ENCODE results near the gene CD226. TPM values are rescaled to one million over a fixed set of nuclear protein-coding genes. Genes with fewer than 3 reads are reported as not detected.
"Not testable (repeated sequence)": the region's sequence is repeated elsewhere in the genome, so short reads cannot be mapped to it uniquely, and the experiment has no call there.

The CD226 gene
- 1.4 TPM for total RNA-seq
- long read RNA-seq, result 0 reads

DNA sequence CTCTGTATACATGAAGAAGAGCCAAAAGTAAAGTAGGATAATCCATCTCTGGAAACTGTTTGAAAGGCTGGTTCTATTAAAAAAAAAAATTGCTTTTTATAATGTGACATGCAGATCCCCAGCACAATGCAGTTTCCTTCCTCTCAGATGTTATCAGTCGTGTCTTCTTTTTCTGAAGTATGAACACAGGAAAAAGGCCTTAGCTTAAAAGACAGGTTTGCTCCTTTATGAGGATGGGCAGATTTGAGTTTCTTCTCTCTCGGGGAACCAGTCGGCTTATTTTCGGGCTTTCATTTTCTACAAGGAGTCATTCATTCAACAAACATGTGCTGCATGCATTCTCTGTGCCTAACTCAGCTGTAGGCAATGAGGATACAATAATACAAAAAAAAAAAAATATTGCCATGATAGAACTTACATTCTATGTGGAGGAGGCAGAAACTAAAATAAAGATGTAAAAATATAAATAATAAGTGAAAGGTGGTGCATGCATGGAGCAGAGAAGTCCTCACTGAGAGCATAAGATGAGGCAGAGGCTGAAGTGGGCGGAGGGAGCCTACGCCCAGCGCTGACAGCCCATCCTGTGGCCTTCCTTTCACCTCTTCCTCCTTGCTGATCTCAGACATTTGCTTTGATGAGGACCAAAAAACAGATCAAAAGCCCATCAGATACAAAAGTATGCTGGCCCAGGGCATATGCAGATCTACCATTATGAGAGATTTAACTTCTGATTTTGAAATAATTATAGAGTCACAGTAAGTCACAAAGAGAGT lies at the start of gene CD226:
CD226 (minus strand) TSS at position 513 of the 773 bp plus-strand sequence; CDS start at position 46, 467 bp downstream.
- no peak for DNase-seq (ENCODE audit: low spot score)

DNA sequence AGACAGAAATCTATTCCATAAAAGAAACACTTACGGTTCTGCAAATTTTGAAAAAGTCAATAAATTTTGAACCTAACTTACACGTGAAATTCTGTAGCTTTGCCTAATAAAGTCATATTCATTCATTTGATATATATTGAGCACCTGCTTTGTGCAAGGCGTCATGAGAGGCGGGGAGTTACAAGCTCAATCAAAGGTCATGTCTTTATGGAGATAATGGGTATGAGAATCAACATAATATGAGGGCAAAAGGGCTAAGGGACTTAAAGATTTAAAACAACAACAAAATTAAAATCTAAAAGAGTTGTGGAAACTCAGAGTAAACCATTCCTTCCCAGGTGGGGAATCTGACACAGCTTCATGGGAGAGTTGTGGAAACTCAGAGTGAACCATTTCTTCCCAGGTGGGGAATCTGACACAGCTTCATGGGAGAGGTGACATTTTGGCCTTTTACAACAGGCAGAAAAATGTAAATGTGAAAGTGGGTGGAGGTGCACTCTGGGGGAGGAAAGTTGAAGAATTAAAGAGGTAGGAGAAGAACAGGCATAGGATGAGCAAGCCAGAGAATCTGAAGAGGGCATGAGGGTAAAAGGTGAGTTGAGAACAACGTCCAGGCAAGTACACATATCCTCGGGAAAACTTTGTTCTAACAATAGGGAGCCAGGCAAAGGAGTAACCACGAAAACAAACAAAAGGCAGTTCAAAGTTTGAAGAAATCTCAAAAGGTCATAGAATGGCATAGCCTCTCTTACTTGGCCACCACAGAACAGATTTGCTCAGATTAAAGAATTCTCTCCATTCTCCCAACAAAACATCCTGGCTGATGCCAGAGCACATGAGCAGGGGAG lies 49.5 kb upstream of the CD226 start:
- DNase-seq (ENCODE audit: low spot score), result no peak

DNA sequence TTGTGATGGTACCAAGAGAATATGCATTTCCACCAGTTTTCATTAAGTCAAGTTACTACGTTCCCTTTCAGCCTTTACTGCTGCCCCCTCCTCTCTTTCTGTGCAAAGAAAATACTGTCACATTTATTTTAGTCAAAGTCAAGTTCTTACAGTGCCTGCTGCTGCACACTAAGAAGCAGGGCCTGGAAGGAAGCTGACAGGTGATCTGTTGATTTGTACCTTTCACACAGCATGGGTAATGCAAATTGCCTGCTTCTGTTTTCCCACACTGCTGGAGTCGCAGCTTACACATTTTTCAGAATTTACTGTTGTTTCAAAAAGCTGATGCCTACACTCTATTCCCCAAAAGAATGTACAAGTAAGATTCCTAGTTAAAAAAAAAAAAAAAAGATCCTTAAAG lies 48.7 kb upstream of the CD226 start:
- DNase-seq (ENCODE audit: low spot score), result no peak

DNA sequence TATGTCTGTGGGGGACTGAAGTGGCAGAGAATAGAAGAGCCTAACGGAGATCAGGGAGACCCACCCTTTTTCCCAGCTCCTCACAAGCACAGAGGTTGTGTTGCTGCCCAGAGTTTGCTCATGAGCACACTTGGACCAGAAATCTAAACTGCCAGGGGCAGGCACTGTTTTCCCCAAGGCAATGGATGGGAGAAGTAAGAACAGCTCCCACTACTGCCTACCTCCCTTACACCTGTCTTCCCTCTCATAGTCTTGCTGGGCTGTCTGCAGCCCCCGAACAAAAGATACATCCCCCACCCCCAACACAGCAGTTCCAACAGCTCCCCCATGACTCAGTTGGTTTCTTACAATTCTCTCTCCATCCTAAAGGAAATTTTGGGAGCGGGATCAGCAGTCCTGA lies 48.1 kb upstream of the CD226 start:
- DNase-seq (ENCODE audit: low spot score), result no peak

DNA sequence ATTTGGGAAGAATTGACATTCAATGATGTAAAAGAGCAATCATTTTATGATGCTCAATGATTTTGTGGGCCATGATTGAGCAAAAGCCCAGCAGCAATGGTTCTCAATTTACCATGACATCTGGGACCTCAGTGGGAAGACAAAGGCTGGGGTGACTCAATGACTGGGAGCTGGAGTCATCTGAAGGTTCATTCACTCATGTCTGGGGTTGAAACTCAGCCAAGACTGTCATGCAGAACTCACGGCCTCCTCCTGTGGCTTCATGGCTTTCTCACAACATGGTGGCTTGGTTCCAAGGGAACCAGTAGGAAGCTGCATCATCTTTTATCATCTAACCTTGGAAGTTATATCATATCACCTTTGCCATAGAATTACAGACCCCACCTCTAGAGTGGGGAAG lies 45.1 kb upstream of the CD226 start:
- DNase-seq (ENCODE audit: low spot score), result no peak

DNA sequence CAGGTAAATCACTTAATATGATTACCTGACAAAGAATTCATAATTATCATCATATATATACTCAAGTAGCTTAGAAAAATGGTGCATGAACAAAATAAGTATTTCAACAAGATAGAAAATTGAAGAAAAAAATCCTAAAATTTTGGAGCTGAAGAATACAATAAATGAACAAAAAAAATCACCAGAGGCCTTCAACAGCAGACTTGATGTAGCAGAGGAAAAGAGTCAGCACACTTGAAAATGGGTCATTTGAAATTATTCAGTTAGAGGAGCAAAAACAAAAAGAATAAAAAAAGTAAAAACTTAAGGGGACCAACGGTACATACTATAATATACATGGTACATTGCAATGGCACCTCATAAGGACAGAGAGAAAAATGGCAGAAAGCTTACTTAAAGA lies 40.2 kb upstream of the CD226 start:
- no peak for DNase-seq (ENCODE audit: low spot score)

DNA sequence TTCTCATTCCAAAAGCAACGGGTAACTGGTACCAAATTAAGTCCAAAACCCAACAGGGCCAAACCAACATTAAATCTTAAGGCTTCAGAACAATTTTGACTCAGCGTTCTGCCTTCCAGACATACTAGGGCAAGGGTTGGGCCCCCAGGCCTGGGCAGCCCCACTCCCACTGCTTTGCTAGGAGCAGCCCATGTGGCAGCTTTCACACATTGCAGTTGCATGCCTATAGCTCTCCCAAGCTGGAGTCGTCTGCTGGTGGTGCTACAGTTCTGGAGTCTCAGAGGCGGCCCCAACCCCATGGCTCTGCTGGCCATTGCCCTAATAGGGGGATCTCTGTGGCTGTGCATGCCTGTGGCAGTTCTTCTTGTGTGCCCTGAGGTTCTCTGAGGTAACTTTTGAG lies 37.6 kb upstream of the CD226 start:
- DNase-seq (ENCODE audit: low spot score), result no peak

DNA sequence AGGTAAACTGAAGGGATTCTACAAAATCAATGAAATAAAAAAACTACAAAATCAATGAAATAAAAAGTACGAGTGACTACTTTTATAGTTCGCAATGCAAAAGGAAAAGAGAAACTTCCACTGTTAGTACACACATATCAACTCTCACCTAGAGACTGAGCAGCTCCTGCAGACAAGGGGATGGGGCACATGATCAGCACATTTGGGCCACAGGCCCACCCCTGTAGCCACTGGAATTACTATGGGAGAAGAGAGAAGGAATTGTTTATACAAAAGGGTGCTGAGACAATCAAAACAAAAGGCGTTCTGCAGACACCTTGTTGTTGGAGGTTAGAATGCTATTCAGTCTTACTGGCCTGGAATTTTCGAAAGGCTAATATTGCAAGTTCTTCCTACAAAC lies 34.7 kb upstream of the CD226 start:
- DNase-seq (ENCODE audit: low spot score), result no peak

DNA sequence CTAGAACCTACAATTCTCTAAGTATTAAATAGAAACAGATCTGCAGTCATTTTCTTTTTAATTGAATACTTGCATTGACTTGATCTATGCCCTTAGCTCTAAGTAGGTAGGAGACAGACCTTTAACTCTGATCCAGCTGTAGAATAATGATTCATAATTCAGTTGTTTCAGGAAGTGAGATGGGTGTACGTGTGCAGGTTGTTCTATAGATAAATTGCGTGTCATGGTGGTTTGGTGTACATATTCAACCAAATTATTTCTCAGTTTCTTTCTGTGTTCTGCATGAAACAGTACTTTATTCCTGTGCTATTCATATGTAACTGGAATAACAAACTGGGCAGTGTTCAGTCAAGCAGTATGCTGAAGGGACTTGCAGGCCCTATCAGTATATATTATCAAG lies 34.3 kb upstream of the CD226 start:
- no peak for DNase-seq (ENCODE audit: low spot score)

DNA sequence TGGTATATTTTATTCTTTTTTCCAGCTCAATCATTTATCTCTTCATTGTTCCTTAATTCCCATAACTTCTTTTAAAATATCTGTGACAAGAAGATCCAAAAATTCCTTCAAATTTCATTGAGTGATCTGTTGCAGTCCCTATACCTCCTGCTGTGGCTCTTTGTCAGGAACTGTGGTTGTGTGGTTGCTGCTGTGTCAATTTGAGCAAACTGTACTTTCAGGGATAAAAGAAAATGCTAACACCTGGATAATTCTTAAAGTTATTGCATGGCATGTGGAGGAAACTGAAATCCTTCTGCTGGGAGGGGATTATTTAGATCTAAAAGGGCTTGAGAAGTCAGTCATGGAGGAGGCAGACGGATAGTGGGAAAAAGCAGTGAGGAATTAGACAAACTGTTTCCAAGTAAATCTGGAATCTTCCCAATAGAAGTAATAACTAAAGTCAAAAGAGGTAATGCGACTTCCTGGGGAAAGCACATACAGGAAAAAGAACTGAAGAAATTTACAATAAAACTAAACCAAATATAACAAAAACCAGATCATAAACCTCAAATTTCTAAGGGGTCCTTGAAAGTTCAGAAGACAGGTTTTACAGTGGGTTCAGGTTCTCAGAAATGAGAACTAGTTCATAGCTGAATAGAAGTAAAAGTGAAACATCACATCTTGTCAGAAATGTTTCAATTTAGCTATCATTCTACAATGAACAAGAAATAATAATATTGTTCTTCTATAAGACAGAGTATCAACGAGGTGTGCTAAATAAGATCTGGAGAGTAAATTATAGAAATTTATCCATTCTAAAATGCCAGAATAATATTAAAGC lies 33.5 kb upstream of the CD226 start:
- DNase-seq (ENCODE audit: low spot score), result no peak

DNA sequence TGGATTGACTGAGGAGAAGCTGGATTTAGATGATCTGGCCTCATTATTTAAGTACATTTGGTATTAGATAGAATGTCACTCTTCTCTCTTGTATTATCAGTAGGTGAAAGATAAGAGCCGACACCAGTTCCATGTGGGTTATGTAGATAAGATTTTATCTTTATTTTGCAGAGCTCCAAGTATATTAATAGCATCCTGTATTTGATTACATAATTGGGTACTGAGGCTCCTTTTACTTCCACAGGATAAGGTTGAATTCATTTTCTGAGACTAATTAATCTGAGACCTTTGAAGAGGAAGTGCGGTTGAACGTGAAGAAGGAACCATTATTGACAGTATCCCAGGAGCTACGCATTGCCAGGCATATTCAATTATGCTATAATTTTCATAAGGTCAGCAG lies 32.8 kb upstream of the CD226 start:
- no peak for DNase-seq (ENCODE audit: low spot score)

DNA sequence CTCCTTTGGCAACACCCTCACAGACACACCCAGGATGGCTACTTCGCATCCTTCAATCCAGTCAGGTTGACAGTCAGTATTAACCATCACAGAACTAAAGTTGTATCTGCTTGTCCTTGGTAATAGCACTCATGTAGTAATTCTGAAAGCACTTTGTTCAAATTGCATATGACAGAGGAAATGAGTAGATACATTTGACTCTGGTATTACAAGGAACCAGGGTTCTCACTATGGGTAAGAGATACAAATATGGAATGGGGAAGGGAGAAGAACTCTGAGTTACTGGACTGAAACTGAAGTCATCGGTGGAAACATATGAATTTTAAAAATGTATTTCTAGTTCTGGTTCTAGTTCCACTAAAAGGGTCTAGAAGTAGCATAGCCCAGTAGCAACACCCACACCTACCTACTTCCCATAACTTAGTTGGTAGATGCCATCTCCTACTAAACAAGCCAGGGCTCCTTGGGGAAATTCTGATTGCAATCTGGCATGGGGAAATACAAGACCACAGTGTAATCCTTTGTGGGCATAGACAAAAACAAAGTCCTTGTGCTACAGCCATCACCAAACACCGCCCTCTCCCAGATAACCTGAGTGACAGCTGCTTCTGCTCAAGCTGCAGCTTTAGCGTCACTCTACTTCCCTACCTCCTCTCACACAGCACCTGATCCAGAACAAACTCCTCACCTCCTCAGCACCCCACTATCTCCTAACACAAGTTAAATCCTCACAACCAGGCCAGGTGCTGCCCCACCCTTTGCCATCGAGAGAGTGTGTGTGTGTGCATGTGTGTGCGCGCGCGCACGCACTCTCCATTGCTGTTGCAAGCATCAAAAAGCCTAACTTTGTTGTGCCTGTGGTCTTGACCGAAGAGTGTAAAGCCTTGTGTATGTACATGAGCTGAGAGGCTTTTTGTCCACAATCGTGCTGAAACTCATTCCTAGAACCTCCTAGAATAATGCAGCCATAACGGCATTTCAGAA lies 31.4 kb upstream of the CD226 start:
- no peak for DNase-seq (ENCODE audit: low spot score)

DNA sequence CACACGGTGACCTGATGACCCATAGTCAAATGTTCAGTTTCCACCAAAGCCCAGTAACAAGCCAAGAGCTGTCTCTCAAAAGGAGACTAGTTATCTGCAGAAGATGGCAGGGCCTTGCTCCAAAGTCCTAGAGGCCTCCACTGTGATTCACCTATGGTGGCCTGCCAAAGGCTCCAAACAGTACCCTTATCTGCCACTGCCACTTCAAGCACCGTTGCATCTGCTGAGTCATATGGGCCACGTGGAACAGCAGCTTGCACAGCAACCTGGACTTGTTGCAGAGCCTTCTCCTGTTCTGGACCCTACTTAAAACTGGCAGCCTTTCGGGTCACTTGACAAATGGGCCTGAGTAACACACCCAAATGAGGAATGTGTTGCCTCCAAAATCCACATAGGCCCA lies 27.6 kb upstream of the CD226 start:
- not testable (repeated sequence) for DNase-seq (ENCODE audit: low spot score)

DNA sequence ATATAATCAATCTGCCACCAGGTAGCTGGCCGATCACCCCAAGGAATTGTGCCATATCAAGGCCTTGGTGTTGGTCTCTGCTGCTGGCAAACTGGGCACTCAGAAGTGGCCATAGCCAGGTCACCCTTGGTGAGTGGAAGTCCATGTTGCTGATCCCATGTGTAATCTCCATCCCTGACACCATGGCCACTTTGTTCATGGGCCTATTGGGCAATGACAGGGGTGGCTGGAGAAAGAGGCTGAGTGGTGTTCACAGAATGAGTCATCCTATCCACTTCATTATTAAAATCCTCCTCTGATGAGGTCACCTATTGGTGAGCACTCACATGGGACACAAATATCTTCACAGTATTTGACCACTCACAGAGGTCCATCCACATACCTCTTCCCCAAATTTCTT lies 26.7 kb upstream of the CD226 start:
- DNase-seq (ENCODE audit: low spot score), result no peak

DNA sequence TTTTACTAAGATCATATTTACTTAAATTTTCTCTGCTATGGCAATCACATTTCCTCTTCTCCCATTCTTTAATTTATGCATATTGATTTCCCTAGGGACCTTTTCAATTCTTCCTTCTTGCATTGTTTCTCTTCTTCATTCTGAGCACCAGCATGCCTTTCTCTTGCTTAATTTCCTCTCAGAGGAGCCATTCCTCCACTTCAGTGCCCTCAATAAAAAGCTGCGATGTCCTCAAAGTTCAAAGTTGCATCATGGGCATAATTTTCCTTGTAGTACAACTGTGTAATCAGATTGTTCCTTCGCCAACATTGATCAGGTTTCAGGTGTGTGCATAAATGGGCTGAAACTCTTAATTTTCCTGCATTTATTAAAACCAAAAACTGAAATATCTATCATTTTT lies 21.8 kb upstream of the CD226 start:
- DNase-seq (ENCODE audit: low spot score), result no peak

DNA sequence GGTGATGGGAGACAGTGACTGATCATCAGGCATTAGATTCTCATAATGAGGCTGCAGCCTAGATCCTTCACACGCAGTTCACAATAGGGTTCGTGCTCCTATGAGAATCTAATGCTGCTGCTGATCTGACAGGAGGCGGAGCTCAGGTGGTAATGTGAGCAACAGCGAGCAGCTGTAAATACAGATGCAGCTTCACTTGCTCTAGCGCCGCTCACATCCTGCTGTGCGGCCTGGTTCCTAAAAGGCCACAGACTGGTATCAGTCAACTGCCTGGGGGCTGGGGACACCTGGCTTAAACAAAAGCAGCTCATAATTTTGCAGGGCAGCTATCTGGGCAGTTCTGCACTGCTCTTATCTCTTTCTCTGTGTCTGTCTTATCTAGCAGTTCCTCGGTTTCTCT lies 20.4 kb upstream of the CD226 start:
- no peak for DNase-seq (ENCODE audit: low spot score)

DNA sequence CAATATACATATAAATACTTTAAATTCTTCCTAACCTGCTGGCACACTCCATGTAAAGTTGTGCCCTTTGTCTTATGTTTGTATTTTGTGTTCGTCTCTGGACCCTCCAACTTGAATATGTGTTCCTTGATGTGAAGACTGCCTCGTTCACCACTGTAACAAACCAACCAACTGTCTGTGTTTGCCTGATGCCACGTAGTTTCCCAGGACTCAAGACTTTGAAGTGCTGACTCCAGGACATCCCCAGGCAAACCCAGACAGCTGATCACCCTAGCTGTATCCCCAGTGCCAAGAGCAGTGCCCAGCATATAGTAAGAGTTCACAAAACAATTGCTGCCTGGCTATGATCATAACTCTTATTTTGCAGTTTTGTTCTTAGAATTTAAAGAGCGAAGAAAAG lies 15.5 kb upstream of the CD226 start:
- no peak for DNase-seq (ENCODE audit: low spot score)

DNA sequence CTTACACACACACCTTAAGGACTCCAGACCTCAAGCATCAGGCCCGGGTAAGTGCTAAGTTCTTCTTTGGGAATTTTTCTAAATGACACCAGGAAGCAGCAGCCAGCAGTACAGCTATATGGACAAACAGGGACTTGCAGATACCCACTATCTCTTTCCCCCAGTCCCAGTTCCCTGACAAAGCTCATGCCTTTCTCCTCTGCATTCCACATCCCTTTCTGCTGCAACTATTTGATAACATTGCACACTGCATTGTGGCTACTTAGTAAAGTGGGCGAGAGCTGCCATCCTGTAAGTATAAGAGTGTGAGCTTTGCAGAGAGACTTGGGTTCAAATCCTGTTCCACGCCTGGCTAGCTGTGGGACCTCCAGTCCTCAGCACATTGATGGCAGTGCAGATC lies 14.0 kb upstream of the CD226 start:
- no peak for DNase-seq (ENCODE audit: low spot score)

DNA sequence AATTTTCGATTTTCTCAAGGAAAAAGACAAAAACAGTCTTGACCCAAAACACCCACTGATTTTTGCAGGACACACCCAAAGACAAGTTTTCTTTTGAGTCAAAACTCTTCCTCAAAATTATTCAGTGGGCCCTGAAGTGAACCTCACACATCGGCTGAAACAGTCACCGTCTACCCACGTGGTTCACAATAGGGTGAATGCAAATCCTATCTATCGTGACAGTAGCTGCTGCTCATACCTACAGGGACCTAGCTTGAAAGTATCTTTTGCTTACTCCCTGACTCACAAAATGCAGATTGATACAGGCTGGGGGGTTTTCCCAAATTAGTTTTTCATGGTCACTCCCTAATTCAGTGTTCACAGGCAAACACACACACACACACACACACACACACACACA lies 10.7 kb upstream of the CD226 start:
- no peak for DNase-seq (ENCODE audit: low spot score)

DNA sequence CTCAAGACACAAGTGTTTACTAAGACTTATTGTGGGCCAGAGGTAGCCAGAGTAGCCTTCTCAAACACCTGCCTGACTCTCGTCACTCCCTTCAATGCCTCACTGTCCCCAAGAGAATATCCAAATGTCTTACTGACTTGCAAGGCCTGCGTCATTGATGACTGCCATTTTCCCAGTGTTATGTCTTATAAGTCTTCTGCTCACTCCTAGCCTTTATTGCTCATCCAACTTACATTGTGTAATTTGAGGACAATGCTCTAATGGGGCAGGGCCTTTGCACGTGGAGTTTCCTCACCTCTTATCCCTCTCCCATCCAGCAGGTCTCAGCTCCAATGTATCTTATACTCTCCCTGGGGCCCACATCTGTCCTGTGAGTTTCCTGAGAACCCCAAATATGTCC lies 10.1 kb upstream of the CD226 start:
- no peak for DNase-seq (ENCODE audit: low spot score)
